Activated T-cell treated with anti-CD3 and anti-CD28 coated beads, Interleukin-2, amount 50 U/mL, for 4 hours (primary cell): ENCODE results near the gene FBXO48. TPM values are rescaled to one million over a fixed set of nuclear protein-coding genes. Genes with fewer than 3 reads are reported as not detected.
"Not testable (repeated sequence)": the region's sequence is repeated elsewhere in the genome, so short reads cannot be mapped to it uniquely, and the experiment has no call there.

Source experiments
- ATAC-seq, 2 donors: fragments of 200-7000 bp; cut with Tn5 transposase; one replicate each; pipeline ENCODE4 v1.10.0; 2021
- DNase-seq: peaks from one replicate; pipeline ENCODE4 v3.0.0-alpha.2; 2020
- H3K27me3 Mint-ChIP-seq: one replicate; pipeline ENCODE4 v1.8.0; 2021; ENCODE audit warnings: low read depth, mixed read lengths
- H3K36me3 Mint-ChIP-seq: one replicate; pipeline ENCODE4 v1.8.0; 2022; ENCODE audit warnings: mixed read lengths; ENCODE audit not compliant: insufficient read depth
- H3K4me1 Mint-ChIP-seq: one replicate; pipeline ENCODE4 v1.8.0; 2021; ENCODE audit warnings: low read depth, mixed read lengths
- H3K4me3 Mint-ChIP-seq: one replicate; pipeline ENCODE4 v1.8.0; 2021; ENCODE audit warnings: mild to moderate bottlenecking, moderate library complexity, mixed read lengths
- H3K9me3 Mint-ChIP-seq: one replicate; pipeline ENCODE4 v1.8.0; 2021; ENCODE audit warnings: mixed read lengths
- total RNA-seq, 3 donors: library from RNA; stranded (reverse); gene quantifications; one replicate each; pipeline ENCODE4 v1.2.1, GENCODE V29; 2021

Gene FBXO48, protein sequence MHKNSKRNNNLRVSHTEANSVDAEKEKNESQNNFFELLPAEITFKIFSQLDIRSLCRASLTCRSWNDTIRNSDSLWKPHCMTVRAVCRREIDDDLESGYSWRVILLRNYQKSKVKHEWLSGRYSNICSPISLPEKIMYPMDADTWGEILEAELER
- under 1 TPM; 0.43 to 0.87 (median 0.66) TPM for total RNA-seq

GRCh38 chr2:68467077-68467960 lies at the start of gene FBXO48, which contains the start of gene APLF:
Gene FBXO48 (minus strand): TSS chr2:68467294. CDS start chr2:68465145, 2,149 bp downstream.
Gene APLF (plus strand): TSS chr2:68467585. CDS start chr2:68467732, 147 bp downstream.
- Mint-ChIP-seq H3K4me3 (peak within 1 kb of the TSS; percentile 96), H3K4me1 (peaks cover 40% of the 10 kb centered on the region), H3K36me3 (no peaks in the 10 kb centered on the region), H3K27me3 (no peaks in the 10 kb centered on the region), H3K9me3 (no peaks in the 10 kb centered on the region)
- ATAC-seq (peak; percentile 94 to 98), DNase-seq (peak; percentile 98)

DNA sequence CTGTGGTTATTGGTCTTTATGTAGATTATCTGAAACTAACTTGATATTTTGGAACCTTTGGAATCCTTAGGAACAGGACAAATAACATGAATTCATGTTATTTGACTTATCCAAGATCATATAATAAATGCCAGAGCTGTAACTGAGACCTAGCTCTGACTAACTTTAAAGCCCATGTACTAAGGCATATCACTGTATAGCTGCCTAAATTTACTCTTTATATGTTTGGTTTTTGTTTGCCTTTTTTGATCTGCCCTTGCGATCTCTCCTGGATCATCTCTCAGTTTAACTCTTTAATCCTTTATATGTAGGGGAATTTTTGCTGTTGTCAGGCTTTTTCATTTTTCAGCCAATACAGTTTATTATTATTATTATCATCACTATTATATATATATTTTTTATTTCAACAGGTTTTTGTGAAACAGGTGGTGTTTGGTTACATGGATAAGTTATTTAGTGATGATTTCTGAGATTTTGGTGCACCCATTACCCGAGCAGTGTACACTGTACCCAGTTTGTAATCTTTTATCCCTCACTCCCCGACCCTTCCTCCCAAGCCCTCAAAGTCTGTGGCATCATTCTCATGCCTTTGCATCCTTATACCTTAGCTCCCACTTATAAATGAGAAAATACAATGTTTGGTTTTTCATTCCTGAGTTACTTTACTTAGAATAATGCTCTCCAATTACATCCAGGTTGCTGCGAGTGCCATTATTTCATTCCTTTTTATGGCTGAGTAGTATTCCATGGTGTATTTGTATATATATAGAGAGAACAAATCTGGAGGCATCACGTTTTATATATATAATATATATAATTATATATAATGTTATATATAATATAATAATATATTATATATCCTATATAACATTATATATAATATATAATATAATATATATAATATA lies 49.2 kb upstream of the FBXO48 start:
- peaks cover 5% of the 10 kb centered on the region for H3K36me3 Mint-ChIP-seq
- H3K27me3 Mint-ChIP-seq: no peaks in the 10 kb centered on the region
- no peaks in the 10 kb centered on the region for H3K4me1 Mint-ChIP-seq
- no peak overlapping the region for H3K4me3 Mint-ChIP-seq
- ATAC-seq: no peak
- peaks cover 8% of the 10 kb centered on the region for H3K9me3 Mint-ChIP-seq
- DNase-seq: no peak

- no peaks in the 10 kb centered on the region for H3K27me3 Mint-ChIP-seq
- DNase-seq (no peak), ATAC-seq (no peak)
- no peak overlapping the region for H3K4me3 Mint-ChIP-seq
- no peaks in the 10 kb centered on the region for H3K4me1 Mint-ChIP-seq
- H3K36me3 Mint-ChIP-seq: peaks cover 3% of the 10 kb centered on the region
- H3K9me3 Mint-ChIP-seq: peaks cover 8% of the 10 kb centered on the region
Observed at GRCh38 chr2:68514316-68514929, 47.3 kb upstream of the FBXO48 start.

DNA sequence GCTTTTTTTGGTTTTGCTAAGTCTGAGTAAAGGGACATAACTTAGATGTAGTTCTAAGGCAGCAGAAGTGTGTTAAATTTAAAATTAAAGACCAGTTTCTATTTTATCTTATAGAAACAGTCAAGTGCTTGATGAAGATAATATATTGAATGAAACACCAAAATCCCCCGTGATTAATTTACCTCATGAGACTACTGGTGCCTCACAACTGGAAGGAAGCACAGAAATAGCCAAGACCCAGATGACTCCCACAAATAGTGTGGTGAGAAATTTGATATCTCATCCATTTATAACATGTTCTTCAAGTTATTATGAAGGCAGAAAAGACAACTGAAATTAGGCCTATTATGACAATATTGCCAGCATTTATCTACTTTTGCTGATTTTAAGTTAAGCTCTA lies 45.9 kb upstream of the FBXO48 start:
- Mint-ChIP-seq H3K36me3 (peaks cover 7% of the 10 kb centered on the region), H3K27me3 (no peaks in the 10 kb centered on the region), H3K9me3 (peaks cover 8% of the 10 kb centered on the region), H3K4me3 (no peak overlapping the region), H3K4me1 (no peaks in the 10 kb centered on the region)
- ATAC-seq (no peak), DNase-seq (no peak)

GRCh38 chr2:68512326-68512725 lies 45.2 kb upstream of the FBXO48 start:
- ATAC-seq (no peak), DNase-seq (no peak)
- Mint-ChIP-seq H3K36me3 (peaks cover 8% of the 10 kb centered on the region), H3K9me3 (peaks cover 8% of the 10 kb centered on the region), H3K4me3 (no peak overlapping the region), H3K27me3 (no peaks in the 10 kb centered on the region), H3K4me1 (no peaks in the 10 kb centered on the region)

GRCh38 chr2:68506170-68506569 lies 39.1 kb upstream of the FBXO48 start:
- Mint-ChIP-seq H3K4me1 (peaks cover 15% of the 10 kb centered on the region), H3K4me3 (peak overlapping the region; percentile 0), H3K27me3 (no peaks in the 10 kb centered on the region), H3K36me3 (peaks cover 7% of the 10 kb centered on the region), H3K9me3 (no peaks in the 10 kb centered on the region)
- DNase-seq (no peak), ATAC-seq (no peak)

DNA sequence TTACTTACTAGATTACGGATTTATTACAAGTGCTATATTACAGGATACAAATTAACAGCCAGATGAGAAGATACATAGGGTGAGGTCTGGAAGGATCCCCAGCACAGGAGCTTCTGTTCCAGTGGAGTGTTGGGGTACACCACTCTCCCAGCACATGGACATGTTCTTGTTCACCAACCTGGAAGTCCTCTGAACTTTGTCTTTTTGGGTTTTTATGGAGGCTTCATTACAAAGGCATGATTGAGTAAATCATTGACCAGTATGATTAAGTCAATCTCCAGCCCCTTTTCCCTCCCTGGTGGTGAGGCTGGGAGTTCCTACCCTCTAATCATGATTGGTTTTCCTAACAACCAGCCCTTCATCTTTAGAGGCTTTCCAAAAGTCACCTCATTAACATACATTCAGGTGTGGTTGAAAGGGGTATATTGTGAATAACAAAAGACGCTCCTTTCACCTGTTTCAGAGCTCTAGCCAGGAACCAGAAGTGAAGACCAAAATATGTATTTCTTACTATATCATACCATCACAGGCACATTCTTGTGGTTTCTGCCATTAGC lies 38.6 kb upstream of the FBXO48 start:
- Mint-ChIP-seq H3K36me3 (peaks cover 8% of the 10 kb centered on the region), H3K9me3 (no peaks in the 10 kb centered on the region), H3K4me3 (no peak overlapping the region), H3K4me1 (peaks cover 15% of the 10 kb centered on the region), H3K27me3 (no peaks in the 10 kb centered on the region)
- DNase-seq (no peak), ATAC-seq (no peak)

DNA sequence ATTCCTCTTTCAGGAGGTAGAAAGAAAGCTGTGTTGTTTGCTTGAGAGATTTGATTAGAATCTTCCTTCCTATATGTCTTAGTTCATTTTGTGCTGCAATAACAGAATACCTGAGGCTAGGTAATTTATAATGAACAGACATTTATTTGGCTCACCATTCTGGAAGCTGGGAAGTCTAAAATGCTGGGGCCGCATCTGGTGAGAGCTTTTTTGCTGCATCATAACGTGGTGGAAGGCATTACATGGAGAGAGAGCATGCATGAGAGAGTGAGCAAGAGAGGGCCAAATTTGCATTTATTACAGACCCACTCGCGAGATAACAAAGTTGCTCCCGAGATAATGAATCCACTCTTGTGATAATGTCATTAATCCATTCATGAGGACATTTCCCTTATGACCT lies 34.7 kb upstream of the FBXO48 start:
- peaks cover 14% of the 10 kb centered on the region for H3K4me1 Mint-ChIP-seq
- DNase-seq (no peak), ATAC-seq (no peak)
- H3K9me3 Mint-ChIP-seq: peaks cover 6% of the 10 kb centered on the region
- peaks cover 5% of the 10 kb centered on the region for H3K36me3 Mint-ChIP-seq
- no peak overlapping the region for H3K4me3 Mint-ChIP-seq
- no peaks in the 10 kb centered on the region for H3K27me3 Mint-ChIP-seq

DNA sequence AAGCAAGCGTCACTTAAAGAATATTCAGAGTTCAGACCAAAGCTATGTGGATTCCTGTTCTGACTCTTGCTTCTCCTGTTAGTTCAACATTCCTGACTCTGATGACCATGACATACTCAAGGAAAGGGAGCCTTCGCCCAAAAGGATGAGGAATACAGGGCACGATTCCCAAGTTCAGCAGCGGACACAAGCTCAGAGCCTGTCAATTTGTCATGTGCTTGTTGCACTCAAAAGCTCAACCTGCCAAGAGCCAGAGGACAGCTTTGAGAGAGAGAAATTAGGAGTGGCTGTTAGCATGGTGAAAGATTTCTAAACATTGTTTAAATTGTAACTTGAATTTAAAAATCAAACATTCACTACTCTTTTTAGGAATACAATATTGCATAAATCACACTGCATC lies 33.6 kb upstream of the FBXO48 start:
- H3K36me3 Mint-ChIP-seq: peaks cover 5% of the 10 kb centered on the region
- ATAC-seq (no peak), DNase-seq (no peak)
- H3K27me3 Mint-ChIP-seq: no peaks in the 10 kb centered on the region
- peaks cover 11% of the 10 kb centered on the region for H3K9me3 Mint-ChIP-seq
- no peak overlapping the region for H3K4me3 Mint-ChIP-seq
- peaks cover 4% of the 10 kb centered on the region for H3K4me1 Mint-ChIP-seq

GRCh38 chr2:68499133-68499532 lies 32.0 kb upstream of the FBXO48 start:
- peaks cover 11% of the 10 kb centered on the region for H3K9me3 Mint-ChIP-seq
- no peaks in the 10 kb centered on the region for H3K27me3 Mint-ChIP-seq
- no peaks in the 10 kb centered on the region for H3K4me1 Mint-ChIP-seq
- peaks cover 12% of the 10 kb centered on the region for H3K36me3 Mint-ChIP-seq
- no peak for DNase-seq
- no peak for ATAC-seq
- H3K4me3 Mint-ChIP-seq: no peak overlapping the region

GRCh38 chr2:68491582-68491981 lies 24.5 kb upstream of the FBXO48 start:
- H3K9me3 Mint-ChIP-seq: peaks cover 3% of the 10 kb centered on the region
- H3K27me3 Mint-ChIP-seq: no peaks in the 10 kb centered on the region
- DNase-seq (no peak), ATAC-seq (no peak)
- H3K4me1 Mint-ChIP-seq: peaks cover 3% of the 10 kb centered on the region
- no peak overlapping the region for H3K4me3 Mint-ChIP-seq
- H3K36me3 Mint-ChIP-seq: peaks cover 8% of the 10 kb centered on the region

GRCh38 chr2:68489282-68489681 lies 22.2 kb upstream of the FBXO48 start:
- Mint-ChIP-seq H3K4me3 (no peak overlapping the region), H3K9me3 (no peaks in the 10 kb centered on the region), H3K27me3 (no peaks in the 10 kb centered on the region), H3K36me3 (peaks cover 2% of the 10 kb centered on the region), H3K4me1 (peaks cover 3% of the 10 kb centered on the region)
- no peak for ATAC-seq
- no peak for DNase-seq

GRCh38 chr2:68488605-68489004 lies 21.5 kb upstream of the FBXO48 start:
- H3K4me1 Mint-ChIP-seq, DNase-seq, H3K9me3 Mint-ChIP-seq, H3K4me3 Mint-ChIP-seq, H3K27me3 Mint-ChIP-seq, H3K36me3 Mint-ChIP-seq, ATAC-seq: not testable (repeated sequence)
